GM18498 (cell line): ENCODE data around the gene RNLS.

ENCODE experiments used
- ATAC-seq: cut with Tn5 transposase; IDR thresholded peaks from one replicate; pipeline ENCODE4 v1.9.1; 2021; ENCODE audit warnings: mild to moderate bottlenecking, moderate library complexity; ENCODE audit not compliant: unreplicated experiment

Gene RNLS

GRCh38 chr10:88582806-88583583, at the start of gene RNLS:
Gene RNLS (minus strand): TSS chr10:88583318.
- peak; percentile 86 for ATAC-seq

GRCh38 chr10:88624840-88625239, 41.7 kb upstream of the RNLS start:
- no peak for ATAC-seq

- ATAC-seq: no peak
Observed at GRCh38 chr10:88623835-88624234, 40.7 kb upstream of the RNLS start.

- no peak for ATAC-seq
Observed at GRCh38 chr10:88620441-88620840, 37.3 kb upstream of the RNLS start.

GRCh38 chr10:88618496-88618895, 35.4 kb upstream of the RNLS start:
- ATAC-seq: no peak

- no peak for ATAC-seq
Observed at GRCh38 chr10:88617772-88618300, 34.7 kb upstream of the RNLS start.

- ATAC-seq: no peak
Observed at GRCh38 chr10:88616250-88616977, 33.3 kb upstream of the RNLS start.

- no peak for ATAC-seq
Observed at GRCh38 chr10:88608780-88609179, 25.7 kb upstream of the RNLS start.

- ATAC-seq: no peak
Observed at GRCh38 chr10:88608052-88608732, 25.1 kb upstream of the RNLS start.

GRCh38 chr10:88598055-88598454, 14.9 kb upstream of the RNLS start:
- ATAC-seq: peak; percentile 92

- no peak for ATAC-seq
Observed at GRCh38 chr10:88594482-88594881, 11.4 kb upstream of the RNLS start.

GRCh38 chr10:88592906-88593305, 9.8 kb upstream of the RNLS start:
- no peak for ATAC-seq

- ATAC-seq: no peak
Observed at GRCh38 chr10:88592381-88592780, 9.3 kb upstream of the RNLS start.

- ATAC-seq: no peak
Observed at GRCh38 chr10:88586462-88586861, 3.3 kb upstream of the RNLS start, which contains the start of gene LIPJ. Gene LIPJ (plus strand): TSS chr10:88586762. CDS start chr10:88590688, 3,926 bp downstream.

- ATAC-seq: no peak
Observed at GRCh38 chr10:88583584-88583957, 453 bp upstream of the RNLS start.

GRCh38 chr10:88582411-88582805, 710 bp downstream of the RNLS start:
- no peak for ATAC-seq

- ATAC-seq: peak; percentile 47
Observed at GRCh38 chr10:88565072-88565471, 18.0 kb downstream of the RNLS start.

GRCh38 chr10:88562152-88562551, 21.0 kb downstream of the RNLS start:
- ATAC-seq: no peak

- no peak for ATAC-seq
Observed at GRCh38 chr10:88557658-88558057, 25.5 kb downstream of the RNLS start.

- no peak for ATAC-seq
Observed at GRCh38 chr10:88557256-88557655, 25.9 kb downstream of the RNLS start.

GRCh38 chr10:88555190-88555908, 27.8 kb downstream of the RNLS start:
- ATAC-seq: no peak
